OCI-LY7 (cell line): Measurements from ENCODE around the gene BRIP1.

ENCODE experiments used
- CTCF ChIP-seq: fragments of 200-600 bp; sonication (generic); conservative IDR thresholded peaks from 2 replicates; pipeline ENCODE4 v1.5.1; 2014; ENCODE audit warnings: mild to moderate bottlenecking, antibody characterized with exemption, low read length, moderate library complexity, mixed read lengths
- EZH2phosphoT487 ChIP-seq: fragments of 200-600 bp; sonication (generic); IDR thresholded peaks from 2 replicates; pipeline ENCODE4 v1.6.1; 2018; ENCODE audit warnings: low read depth, borderline replicate concordance, mild to moderate bottlenecking, mixed run types, antibody characterized with exemption, low read length, moderate library complexity, mixed read lengths

DNA sequence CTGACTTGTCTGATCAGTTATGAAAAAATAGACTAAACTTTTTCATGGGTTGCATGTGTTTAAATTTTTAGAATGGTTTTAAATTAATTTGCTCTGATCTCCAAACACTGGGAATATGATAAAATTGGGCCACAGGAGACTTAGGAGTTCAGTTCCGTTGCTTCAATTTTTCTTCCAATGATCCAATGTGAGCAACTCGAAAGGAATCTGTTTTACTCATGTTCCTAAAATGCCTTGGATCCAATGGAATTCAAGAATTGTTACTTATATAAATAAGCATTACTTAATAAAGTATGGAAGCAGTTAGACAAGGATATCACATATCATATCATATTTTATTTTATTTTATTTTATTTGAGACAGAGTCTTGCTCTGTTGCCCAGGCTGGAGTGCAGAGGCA, 216.3 kb downstream of the BRIP1 start:
- TF ChIP-seq CTCF, result no peak
- TF ChIP-seq EZH2phosphoT487, result no peak
